ENCODE results near the gene CHN2. TPM values are rescaled to one million over a fixed set of nuclear protein-coding genes. Genes with fewer than 3 reads are reported as not detected.

Gene CHN2
- total and polyA plus RNA-seq, 2 donors (not counting 1 experiment from before 2014, with no cell fraction given): 0.86 to 1.4 TPM

DNA sequence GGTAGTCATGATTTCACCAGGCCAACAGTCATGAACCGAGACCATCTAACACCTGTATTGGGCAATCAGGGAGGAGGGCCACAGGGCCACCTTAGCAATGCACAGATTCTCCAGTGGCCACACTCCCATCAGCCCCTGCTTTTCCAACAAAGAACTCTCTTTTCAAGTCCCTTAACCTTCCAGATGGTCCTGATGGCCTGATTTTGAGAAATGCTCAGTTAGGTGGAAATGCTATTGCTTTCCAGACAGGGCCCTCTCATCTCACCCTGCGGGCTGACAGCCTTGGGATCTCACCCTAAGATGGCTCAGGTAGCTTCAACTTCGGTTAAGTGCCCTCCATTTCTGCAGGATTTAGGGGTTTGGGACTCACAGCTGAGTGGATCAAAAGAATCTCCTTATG, 237.1 kb downstream of the CHN2 start:
- no peaks in the 10 kb centered on the region for H3K9me3 Mint-ChIP-seq (ENCODE audit: insufficient read depth)
- H3K9me3 ChIP-seq (ENCODE audit: control extremely low read depth in 1 of 3, control insufficient read depth in 2 of 3, insufficient read depth in 1 of 3, low read length in 2 of 3): no peaks in the 10 kb centered on the region
- CTCF ChIA-PET: no interaction called here

DNA sequence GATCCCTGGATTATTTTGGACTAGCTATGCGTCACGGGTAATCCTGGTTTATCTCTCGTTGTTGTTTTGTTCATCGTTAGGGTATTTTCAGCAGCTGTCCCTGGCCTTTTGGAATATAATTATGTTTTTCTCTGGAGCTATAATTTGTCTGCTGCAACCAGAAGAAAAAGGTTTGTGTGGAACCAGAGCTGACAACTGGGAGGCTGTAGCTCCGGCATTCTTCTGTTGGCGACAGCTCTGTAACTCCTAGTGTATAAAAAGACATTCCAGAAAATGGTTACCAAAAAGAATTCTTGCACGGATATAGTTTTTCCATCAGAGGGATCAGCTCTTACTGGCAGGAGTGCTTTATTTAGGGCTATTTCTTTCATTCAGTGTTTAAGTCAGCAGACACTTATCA, 238.1 kb downstream of the CHN2 start:
- CTCF ChIA-PET: no interaction called here
- intact Hi-C loops (cut with micrococcal nuclease): no loop called here
- 94% methylated on average over 4 of the region's 7 CpGs for WGBS (ENCODE audit: insufficient coverage)

More for the DNA sequence above, 237.1 kb downstream of the CHN2 start:
- H3K36me3 ChIP-seq (replicated peaks in 1 of 2; ENCODE audit: control extremely low read depth in 1 of 2, control insufficient read depth in 1 of 2, extremely low read depth in 1 of 2, insufficient read depth in 2 of 2, low read length in 1 of 2): no peaks in the 10 kb centered on the region
- no peak overlapping the region for H3K27ac ChIP-seq (ENCODE audit: low read length in 2 of 2)
- Mint-ChIP-seq H3K27me3 (no peaks in the 10 kb centered on the region), H3K27ac (no peak overlapping the region), H3K4me3 (no peak overlapping the region), H3K4me1 (peaks cover 2% of the 10 kb centered on the region)
- TF ChIP-seq, protein P1, sequence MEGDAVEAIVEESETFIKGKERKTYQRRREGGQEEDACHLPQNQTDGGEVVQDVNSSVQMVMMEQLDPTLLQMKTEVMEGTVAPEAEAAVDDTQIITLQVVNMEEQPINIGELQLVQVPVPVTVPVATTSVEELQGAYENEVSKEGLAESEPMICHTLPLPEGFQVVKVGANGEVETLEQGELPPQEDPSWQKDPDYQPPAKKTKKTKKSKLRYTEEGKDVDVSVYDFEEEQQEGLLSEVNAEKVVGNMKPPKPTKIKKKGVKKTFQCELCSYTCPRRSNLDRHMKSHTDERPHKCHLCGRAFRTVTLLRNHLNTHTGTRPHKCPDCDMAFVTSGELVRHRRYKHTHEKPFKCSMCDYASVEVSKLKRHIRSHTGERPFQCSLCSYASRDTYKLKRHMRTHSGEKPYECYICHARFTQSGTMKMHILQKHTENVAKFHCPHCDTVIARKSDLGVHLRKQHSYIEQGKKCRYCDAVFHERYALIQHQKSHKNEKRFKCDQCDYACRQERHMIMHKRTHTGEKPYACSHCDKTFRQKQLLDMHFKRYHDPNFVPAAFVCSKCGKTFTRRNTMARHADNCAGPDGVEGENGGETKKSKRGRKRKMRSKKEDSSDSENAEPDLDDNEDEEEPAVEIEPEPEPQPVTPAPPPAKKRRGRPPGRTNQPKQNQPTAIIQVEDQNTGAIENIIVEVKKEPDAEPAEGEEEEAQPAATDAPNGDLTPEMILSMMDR (IDR thresholded peaks at IDR 0.05): no peak
- no peak for TF ChIP-seq EZH2 (IDR thresholded peaks at IDR 0.05; ENCODE audit: borderline replicate concordance, insufficient read depth, low read depth, low read length, poor library complexity, severe bottlenecking)
- H3K4me2 ChIP-seq (replicated peaks; ENCODE audit: low read depth, low read length, poor library complexity, severe bottlenecking): no peak overlapping the region
- H3K4me1 ChIP-seq (ENCODE audit: control insufficient read depth in 2 of 2, insufficient read depth in 2 of 2, low read length in 2 of 2): no peaks in the 10 kb centered on the region
- H3K79me2 ChIP-seq (ENCODE audit: control insufficient read depth, insufficient read depth, low read length): no peaks in the 10 kb centered on the region
- no peak overlapping the region for H3K9ac ChIP-seq (ENCODE audit: low read length)
- H3K4me3 ChIP-seq (ENCODE audit: control extremely low read depth in 1 of 5, extremely low read depth in 1 of 5, insufficient read depth in 1 of 5, low read depth in 2 of 5, low read length in 4 of 5): no peak overlapping the region
- H2AFZ ChIP-seq (ENCODE audit: insufficient read depth, low read depth, low read length, poor library complexity, severe bottlenecking): no peak overlapping the region
- H3K27me3 ChIP-seq (replicated peaks in 1 of 4; ENCODE audit: control extremely low read depth in 1 of 4, control insufficient read depth in 3 of 4, insufficient read depth in 4 of 4, low read length in 3 of 4): no peaks in the 10 kb centered on the region
- 100% methylated on average over 1 of the region's 3 CpGs for WGBS (ENCODE audit: insufficient coverage)
- DNase-seq (no peak), ATAC-seq (ENCODE audit: low read depth) (no peak)
- POLR2A ChIA-PET: no interaction called here
- intact Hi-C loops (cut with micrococcal nuclease): no loop called here
- H4K20me1 ChIP-seq (ENCODE audit: control insufficient read depth, insufficient read depth, low read length, poor library complexity, severe bottlenecking): no peaks in the 10 kb centered on the region

More for the DNA sequence above, 238.1 kb downstream of the CHN2 start:
- no peaks in the 10 kb centered on the region for H3K36me3 ChIP-seq (replicated peaks in 1 of 2; ENCODE audit: control extremely low read depth in 1 of 2, control insufficient read depth in 1 of 2, extremely low read depth in 1 of 2, insufficient read depth in 2 of 2, low read length in 1 of 2)
- no peak overlapping the region for H3K9ac ChIP-seq (ENCODE audit: low read length)
- no peaks in the 10 kb centered on the region for H3K27me3 Mint-ChIP-seq
- no peak overlapping the region for H3K27ac Mint-ChIP-seq
- H3K27ac ChIP-seq (ENCODE audit: low read length in 2 of 2): no peak overlapping the region
- H3K4me3 Mint-ChIP-seq: no peak overlapping the region
- no peak overlapping the region for H3K4me3 ChIP-seq (ENCODE audit: control extremely low read depth in 1 of 5, extremely low read depth in 1 of 5, insufficient read depth in 1 of 5, low read depth in 2 of 5, low read length in 4 of 5)
- no peak overlapping the region for H2AFZ ChIP-seq (ENCODE audit: insufficient read depth, low read depth, low read length, poor library complexity, severe bottlenecking)
- H3K79me2 ChIP-seq (ENCODE audit: control insufficient read depth, insufficient read depth, low read length): no peaks in the 10 kb centered on the region
- DNase-seq (no peak), ATAC-seq (ENCODE audit: low read depth) (no peak)
- no peaks in the 10 kb centered on the region for H3K4me1 ChIP-seq (ENCODE audit: control insufficient read depth in 2 of 2, insufficient read depth in 2 of 2, low read length in 2 of 2)
- H3K27me3 ChIP-seq (replicated peaks in 1 of 4; ENCODE audit: control extremely low read depth in 1 of 4, control insufficient read depth in 3 of 4, insufficient read depth in 4 of 4, low read length in 3 of 4): no peaks in the 10 kb centered on the region
- H3K4me1 Mint-ChIP-seq: peaks cover 2% of the 10 kb centered on the region
- H3K4me2 ChIP-seq (replicated peaks; ENCODE audit: low read depth, low read length, poor library complexity, severe bottlenecking): no peak overlapping the region
- TF ChIP-seq, protein P1 (IDR thresholded peaks at IDR 0.05): no peak
- TF ChIP-seq EZH2 (IDR thresholded peaks at IDR 0.05; ENCODE audit: borderline replicate concordance, insufficient read depth, low read depth, low read length, poor library complexity, severe bottlenecking): no peak
- H4K20me1 ChIP-seq (ENCODE audit: control insufficient read depth, insufficient read depth, low read length, poor library complexity, severe bottlenecking): no peaks in the 10 kb centered on the region
- POLR2A ChIA-PET: no interaction called here
- no peaks in the 10 kb centered on the region for H3K9me3 Mint-ChIP-seq (ENCODE audit: insufficient read depth)
- no peaks in the 10 kb centered on the region for H3K9me3 ChIP-seq (ENCODE audit: control extremely low read depth in 1 of 3, control insufficient read depth in 2 of 3, insufficient read depth in 1 of 3, low read length in 2 of 3)

Measured in B cell (primary cell).